ENCODE data around the gene DUS4L. TPM values are rescaled to one million over a fixed set of nuclear protein-coding genes. Genes with fewer than 3 reads are reported as not detected.

The DUS4L gene
- total RNA-seq, 2 donors from 2014 or later = 13.2 to 18.0 TPM

DNA sequence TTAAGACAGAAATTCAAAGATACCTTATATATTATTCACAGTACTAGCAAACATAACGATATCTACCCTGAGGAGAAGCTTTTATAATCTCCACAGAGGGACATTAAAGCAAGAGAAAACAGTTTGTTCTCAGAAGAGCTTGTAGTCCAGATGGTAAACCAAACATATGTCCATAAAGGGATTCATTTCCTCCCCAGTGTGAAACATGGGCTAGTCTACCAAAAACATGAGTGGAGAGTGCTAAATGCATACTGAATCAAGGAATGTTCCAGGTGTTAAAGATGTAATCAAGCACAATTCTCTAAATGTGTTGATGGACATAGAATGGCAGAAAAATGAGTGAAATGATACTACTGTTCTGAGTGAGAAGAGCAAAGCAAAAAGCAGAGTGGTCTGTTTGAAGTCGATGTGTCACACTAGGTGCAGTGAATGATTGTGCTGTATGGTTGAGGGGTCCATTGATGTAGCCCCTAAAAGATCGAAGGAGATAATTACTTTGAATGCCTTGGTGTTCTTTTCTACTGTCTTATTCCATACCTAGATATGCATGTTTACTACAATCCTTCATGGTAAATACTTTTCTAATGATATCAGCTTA, 41.5 kb downstream of the DUS4L start:
- Mint-ChIP-seq H3K4me3 (no peak overlapping the region), H3K36me3 (ENCODE audit: low read depth) (peaks cover 4% of the 10 kb centered on the region), H3K4me1 (peaks cover 7% of the 10 kb centered on the region), H3K9me3 (no peaks in the 10 kb centered on the region), H3K27ac (no peak overlapping the region), H3K27me3 (ENCODE audit: insufficient read depth) (no peaks in the 10 kb centered on the region)
- no peaks in the 10 kb centered on the region for H3K9me3 ChIP-seq (ENCODE audit: control insufficient read depth, low read length)
- no peak overlapping the region for H3K9ac ChIP-seq (ENCODE audit: extremely low read depth, low read length, poor library complexity, severe bottlenecking)
- TF ChIP-seq, protein P1, sequence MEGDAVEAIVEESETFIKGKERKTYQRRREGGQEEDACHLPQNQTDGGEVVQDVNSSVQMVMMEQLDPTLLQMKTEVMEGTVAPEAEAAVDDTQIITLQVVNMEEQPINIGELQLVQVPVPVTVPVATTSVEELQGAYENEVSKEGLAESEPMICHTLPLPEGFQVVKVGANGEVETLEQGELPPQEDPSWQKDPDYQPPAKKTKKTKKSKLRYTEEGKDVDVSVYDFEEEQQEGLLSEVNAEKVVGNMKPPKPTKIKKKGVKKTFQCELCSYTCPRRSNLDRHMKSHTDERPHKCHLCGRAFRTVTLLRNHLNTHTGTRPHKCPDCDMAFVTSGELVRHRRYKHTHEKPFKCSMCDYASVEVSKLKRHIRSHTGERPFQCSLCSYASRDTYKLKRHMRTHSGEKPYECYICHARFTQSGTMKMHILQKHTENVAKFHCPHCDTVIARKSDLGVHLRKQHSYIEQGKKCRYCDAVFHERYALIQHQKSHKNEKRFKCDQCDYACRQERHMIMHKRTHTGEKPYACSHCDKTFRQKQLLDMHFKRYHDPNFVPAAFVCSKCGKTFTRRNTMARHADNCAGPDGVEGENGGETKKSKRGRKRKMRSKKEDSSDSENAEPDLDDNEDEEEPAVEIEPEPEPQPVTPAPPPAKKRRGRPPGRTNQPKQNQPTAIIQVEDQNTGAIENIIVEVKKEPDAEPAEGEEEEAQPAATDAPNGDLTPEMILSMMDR (conservative IDR thresholded peaks at IDR 0.05) = no peak
- no peak for DNase-seq
- no peaks in the 10 kb centered on the region for H3K4me1 ChIP-seq (ENCODE audit: control insufficient read depth, insufficient read depth, low read length)
- no peaks in the 10 kb centered on the region for H3K27me3 ChIP-seq (ENCODE audit: control insufficient read depth, insufficient read depth, low read length, poor library complexity, severe bottlenecking)
- no peak overlapping the region for H3K4me3 ChIP-seq (ENCODE audit: low read length)
- H3K36me3 ChIP-seq (ENCODE audit: control insufficient read depth, insufficient read depth, low read length) = peaks cover 21% of the 10 kb centered on the region
- H3K27ac ChIP-seq (ENCODE audit: low read depth, low read length) = no peak overlapping the region
- WGBS, 2 experiments (ENCODE audit: insufficient coverage in 1 of 2, insufficient read length in 1 of 2) = 86 to 94% methylated on average over 3 of the region's 3 CpGs

DNA sequence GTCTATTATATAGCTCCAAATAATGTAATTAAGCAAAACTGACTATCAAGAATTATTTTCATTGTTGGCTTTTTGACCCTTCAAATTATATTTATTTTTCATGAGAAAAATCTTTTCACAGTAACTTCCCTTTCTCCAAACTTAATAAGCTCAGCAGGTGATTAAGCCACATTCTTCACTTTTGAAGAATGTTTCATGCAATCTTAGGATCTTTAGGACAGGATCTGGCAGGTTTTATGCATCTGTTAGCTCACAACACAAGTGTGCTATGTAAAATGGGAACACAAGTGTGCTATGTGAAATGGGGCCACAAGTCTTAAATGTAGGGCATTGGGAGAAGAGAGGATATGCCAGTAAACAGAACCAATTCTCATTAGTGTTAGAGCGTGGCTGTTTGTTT, 42.5 kb downstream of the DUS4L start:
- no peaks in the 10 kb centered on the region for H3K27me3 Mint-ChIP-seq (ENCODE audit: insufficient read depth)
- no peak for DNase-seq

DNA sequence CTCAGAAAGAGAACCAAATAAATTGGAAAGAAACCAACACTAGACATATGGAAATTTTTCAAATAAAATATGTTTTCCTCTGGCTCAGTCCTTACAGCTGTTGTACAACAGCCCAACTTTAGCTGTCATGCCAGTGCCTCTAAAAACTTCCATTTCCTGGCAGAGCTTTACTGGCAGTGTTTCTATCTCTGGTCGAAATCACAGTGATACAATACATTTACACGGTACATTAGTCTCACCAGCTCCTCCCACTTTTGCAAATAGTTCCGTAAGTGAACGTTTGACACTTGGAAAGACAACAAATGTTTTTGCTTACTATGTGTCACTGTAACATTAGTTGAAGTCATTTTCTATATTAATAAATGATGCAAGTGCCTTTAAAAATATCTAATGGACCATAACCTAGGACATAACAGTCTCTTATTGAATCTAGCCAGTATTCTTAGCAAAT, 46.1 kb downstream of the DUS4L start:
- peaks cover 24% of the 10 kb centered on the region for H3K36me3 ChIP-seq (ENCODE audit: control insufficient read depth, insufficient read depth, low read length)
- no peaks in the 10 kb centered on the region for H3K27me3 ChIP-seq (ENCODE audit: control insufficient read depth, insufficient read depth, low read length, poor library complexity, severe bottlenecking)
- H3K27ac Mint-ChIP-seq = no peak overlapping the region
- H3K9me3 ChIP-seq (ENCODE audit: control insufficient read depth, low read length) = no peaks in the 10 kb centered on the region
- no peaks in the 10 kb centered on the region for H3K9me3 Mint-ChIP-seq
- peaks cover 11% of the 10 kb centered on the region for H3K36me3 Mint-ChIP-seq (ENCODE audit: low read depth)
- H3K4me1 Mint-ChIP-seq = peaks cover under 1% of the 10 kb centered on the region
- no peak for DNase-seq
- WGBS, 2 experiments (ENCODE audit: insufficient coverage in 1 of 2, insufficient read length in 1 of 2) = 92 to 93% methylated on average over 2 to 4 of the region's 4 CpGs
- H3K9ac ChIP-seq (ENCODE audit: extremely low read depth, low read length, poor library complexity, severe bottlenecking) = no peak overlapping the region
- TF ChIP-seq, protein P1 (conservative IDR thresholded peaks at IDR 0.05) = no peak
- H3K4me3 ChIP-seq (ENCODE audit: low read length) = no peak overlapping the region
- H3K27me3 Mint-ChIP-seq (ENCODE audit: insufficient read depth) = no peaks in the 10 kb centered on the region
- no peak overlapping the region for H3K27ac ChIP-seq (ENCODE audit: low read depth, low read length)
- no peak overlapping the region for H3K4me3 Mint-ChIP-seq
- no peaks in the 10 kb centered on the region for H3K4me1 ChIP-seq (ENCODE audit: control insufficient read depth, insufficient read depth, low read length)

More for the DNA sequence above, 42.5 kb downstream of the DUS4L start:
- Histone ChIP-seq H3K9me3 (ENCODE audit: control insufficient read depth, low read length) (no peaks in the 10 kb centered on the region), H3K27me3 (ENCODE audit: control insufficient read depth, insufficient read depth, low read length, poor library complexity, severe bottlenecking) (no peaks in the 10 kb centered on the region), H3K36me3 (ENCODE audit: control insufficient read depth, insufficient read depth, low read length) (peaks cover 16% of the 10 kb centered on the region), H3K27ac (ENCODE audit: low read depth, low read length) (no peak overlapping the region), H3K4me1 (ENCODE audit: control insufficient read depth, insufficient read depth, low read length) (no peaks in the 10 kb centered on the region), H3K4me3 (ENCODE audit: low read length) (no peak overlapping the region), H3K9ac (ENCODE audit: extremely low read depth, low read length, poor library complexity, severe bottlenecking) (no peak overlapping the region)
- 90% methylated on average over 1 of the region's 1 CpG; no CpG with 5 or more reads in 1 of the 2 experiments for WGBS, 2 experiments (ENCODE audit: insufficient coverage in 1 of 2, insufficient read length in 1 of 2)
- H3K4me3 Mint-ChIP-seq = no peak overlapping the region
- no peak overlapping the region for H3K27ac Mint-ChIP-seq
- H3K9me3 Mint-ChIP-seq = no peaks in the 10 kb centered on the region
- peaks cover 4% of the 10 kb centered on the region for H3K36me3 Mint-ChIP-seq (ENCODE audit: low read depth)
- TF ChIP-seq, protein P1 (conservative IDR thresholded peaks at IDR 0.05) = no peak
- peaks cover 7% of the 10 kb centered on the region for H3K4me1 Mint-ChIP-seq
